ENCODE measurements around the gene ATP11A. TPM values are rescaled to one million over a fixed set of nuclear protein-coding genes. Genes with fewer than 3 reads are reported as not detected.

The ATP11A gene
- total RNA-seq, 4 donors from 2014 or later, result 18.6 to 30.3 (median 26.8) TPM

DNA sequence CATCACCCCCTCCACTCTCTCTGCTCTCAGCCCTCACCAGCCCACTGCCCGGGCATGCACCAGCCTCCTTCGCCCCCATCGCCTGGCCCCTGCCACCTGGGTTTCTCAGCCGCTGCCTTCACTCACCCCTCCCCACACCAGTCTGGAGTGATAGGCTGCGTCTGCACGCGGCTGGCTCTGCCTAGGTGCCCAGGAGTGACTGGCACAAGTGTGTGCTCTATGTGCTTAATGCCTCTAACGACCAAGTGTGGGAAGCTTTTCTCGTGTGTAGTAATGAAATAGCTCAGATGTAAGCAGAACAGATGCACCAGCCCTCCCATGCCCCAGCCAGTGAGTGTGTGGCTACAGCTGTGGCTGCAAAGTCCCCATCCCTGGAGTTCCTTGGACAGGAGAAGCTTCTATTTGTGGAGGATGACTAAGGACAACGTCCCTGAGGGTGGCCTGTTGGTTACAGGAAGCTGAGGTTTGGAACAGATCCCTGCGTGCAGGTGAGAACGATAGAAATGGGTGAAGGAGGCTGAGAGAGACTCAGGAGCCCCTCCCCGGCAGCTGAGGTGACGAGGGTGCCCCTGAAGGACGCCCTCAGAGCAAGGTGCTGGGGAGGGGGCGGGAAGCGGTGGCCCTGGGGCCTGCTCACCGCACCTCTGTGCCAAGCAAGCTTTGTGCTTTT lies 35.6 kb downstream of the ATP11A start:
- TF ChIP-seq CTCF (IDR thresholded peaks at IDR 0.05; ENCODE audit: low read depth), result no peak

GRCh38 chr13:112726016-112726767 lies 36.4 kb downstream of the ATP11A start:
- TF ChIP-seq CTCF (IDR thresholded peaks at IDR 0.05; ENCODE audit: low read depth), result no peak

GRCh38 chr13:112727581-112727980 lies 37.7 kb downstream of the ATP11A start:
- no peak for TF ChIP-seq CTCF (IDR thresholded peaks at IDR 0.05; ENCODE audit: low read depth)

DNA sequence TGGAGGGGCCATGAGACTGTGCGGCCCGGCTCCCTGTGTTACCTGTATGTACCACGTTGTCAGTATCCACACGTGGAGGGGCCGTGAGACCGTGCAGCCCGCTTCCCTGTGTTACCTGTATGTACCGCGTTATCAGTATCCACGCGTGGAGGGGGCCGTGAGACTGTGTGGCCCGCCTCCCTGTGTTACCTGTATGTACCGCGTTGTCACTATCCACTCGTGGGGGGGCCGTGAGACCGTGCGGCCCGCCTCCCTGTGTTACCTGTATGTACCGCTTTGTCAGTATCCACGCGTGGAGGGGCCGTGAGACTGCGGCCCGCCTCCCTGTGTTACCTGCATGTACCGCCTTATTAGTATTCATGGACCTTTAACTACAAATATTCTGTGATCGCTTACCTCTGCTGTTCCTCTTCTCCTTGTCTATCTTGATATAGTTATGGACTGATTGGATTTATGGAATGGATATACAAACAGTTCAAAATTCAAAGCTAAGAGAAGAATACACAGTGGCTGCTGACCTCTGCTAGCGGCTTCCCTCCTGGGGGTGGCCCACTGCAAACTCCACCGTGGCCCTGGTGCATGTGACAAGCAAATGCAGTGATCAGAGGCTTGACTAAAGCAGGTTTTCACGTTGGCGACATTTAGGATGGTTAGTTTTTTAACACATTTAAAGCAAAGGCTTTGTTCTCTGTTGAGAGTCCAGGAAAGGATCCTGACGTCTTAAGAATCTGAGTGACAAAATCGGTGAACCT lies 38.7 kb downstream of the ATP11A start:
- no peak for TF ChIP-seq CTCF (IDR thresholded peaks at IDR 0.05; ENCODE audit: low read depth)

GRCh38 chr13:112729408-112729807 lies 39.6 kb downstream of the ATP11A start:
- no peak for TF ChIP-seq CTCF (IDR thresholded peaks at IDR 0.05; ENCODE audit: low read depth)

- no peak for TF ChIP-seq CTCF (IDR thresholded peaks at IDR 0.05; ENCODE audit: low read depth)
Measured at GRCh38 chr13:112730157-112730671, 40.4 kb downstream of the ATP11A start.
